ENCODE results near the gene AHSP.

GRCh38 chr16:31496670-31497069 is 31.0 kb upstream of the AHSP start:
- no peak for TF ChIP-seq TAF1 (IDR thresholded peaks at IDR 0.05; ENCODE audit: borderline replicate concordance, low read depth, low read length)
- no peak for TF ChIP-seq POLR2A (IDR thresholded peaks at IDR 0.05; ENCODE audit: low read depth, low read length)
